Lower leg skin (tissue), 3 donors: ENCODE measurements around the gene SPATA19.

ENCODE experiments used
- POLR2A ChIP-seq, 2 donors: fragments of 450-650 bp; IDR thresholded peaks; one replicate each; pipeline ENCODE4 v1.6.1; 2016 to 2017; ENCODE audit warnings: antibody characterized with exemption in 2 of 2, mild to moderate bottlenecking in 1 of 2, moderate library complexity in 1 of 2
- TF ChIP-seq, protein P1 (sequence below), 3 donors: fragments of 450-650 bp; IDR thresholded peaks; one replicate each; pipeline ENCODE4 v1.5.1; 2016; ENCODE audit warnings: antibody characterized with exemption in 3 of 3, mild to moderate bottlenecking in 3 of 3, moderate library complexity in 2 of 3

DNA sequence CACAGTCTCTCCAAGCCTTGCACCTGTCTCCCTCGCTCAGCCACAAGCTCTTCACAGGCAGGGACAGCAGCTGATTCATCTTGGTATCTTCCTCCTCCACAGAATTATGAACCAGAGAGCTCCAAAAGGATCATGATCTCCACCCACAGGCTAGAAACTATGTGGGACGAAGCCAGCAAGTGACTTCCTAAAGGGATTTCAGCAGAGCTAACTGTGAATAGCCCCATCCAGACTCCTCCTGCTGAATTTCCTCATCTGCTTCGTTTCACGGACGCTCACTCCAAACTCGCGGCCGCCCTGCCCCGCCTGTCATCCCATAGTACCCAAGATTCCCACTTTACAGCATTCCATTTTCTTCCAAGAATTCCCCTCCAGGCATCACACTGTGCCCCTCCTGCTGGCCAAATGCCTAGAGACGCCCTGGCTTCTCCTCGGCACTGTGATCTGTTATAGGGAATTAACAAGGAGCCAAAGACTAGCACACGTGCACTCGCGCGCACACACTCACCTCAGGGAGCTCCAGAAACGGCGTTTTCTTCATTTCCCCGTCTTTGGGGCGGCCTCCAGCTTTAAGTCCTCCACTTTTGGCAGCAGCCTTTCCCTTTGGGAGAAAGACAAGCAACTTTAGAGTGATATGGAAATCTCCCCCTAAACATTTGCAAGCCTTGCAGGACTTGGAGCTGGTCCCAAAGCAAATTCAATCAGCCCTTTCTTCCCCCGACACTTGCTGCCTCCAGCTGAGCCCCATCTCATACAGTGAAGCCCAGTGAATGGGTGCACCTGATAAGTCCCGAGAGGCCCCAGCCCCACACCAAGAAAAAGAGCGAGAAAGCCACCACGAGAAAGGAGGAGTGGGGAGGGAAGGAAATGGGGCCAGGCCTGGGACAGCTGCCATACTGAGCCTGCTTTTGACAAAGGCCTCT lies 35.5 kb downstream of the SPATA19 start:
- TF ChIP-seq POLR2A (IDR thresholded peaks at IDR 0.05), result no peak
- TF ChIP-seq, protein P1, sequence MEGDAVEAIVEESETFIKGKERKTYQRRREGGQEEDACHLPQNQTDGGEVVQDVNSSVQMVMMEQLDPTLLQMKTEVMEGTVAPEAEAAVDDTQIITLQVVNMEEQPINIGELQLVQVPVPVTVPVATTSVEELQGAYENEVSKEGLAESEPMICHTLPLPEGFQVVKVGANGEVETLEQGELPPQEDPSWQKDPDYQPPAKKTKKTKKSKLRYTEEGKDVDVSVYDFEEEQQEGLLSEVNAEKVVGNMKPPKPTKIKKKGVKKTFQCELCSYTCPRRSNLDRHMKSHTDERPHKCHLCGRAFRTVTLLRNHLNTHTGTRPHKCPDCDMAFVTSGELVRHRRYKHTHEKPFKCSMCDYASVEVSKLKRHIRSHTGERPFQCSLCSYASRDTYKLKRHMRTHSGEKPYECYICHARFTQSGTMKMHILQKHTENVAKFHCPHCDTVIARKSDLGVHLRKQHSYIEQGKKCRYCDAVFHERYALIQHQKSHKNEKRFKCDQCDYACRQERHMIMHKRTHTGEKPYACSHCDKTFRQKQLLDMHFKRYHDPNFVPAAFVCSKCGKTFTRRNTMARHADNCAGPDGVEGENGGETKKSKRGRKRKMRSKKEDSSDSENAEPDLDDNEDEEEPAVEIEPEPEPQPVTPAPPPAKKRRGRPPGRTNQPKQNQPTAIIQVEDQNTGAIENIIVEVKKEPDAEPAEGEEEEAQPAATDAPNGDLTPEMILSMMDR (IDR thresholded peaks at IDR 0.05), result no peak
